ENCODE data around the gene ABHD2.

DNA sequence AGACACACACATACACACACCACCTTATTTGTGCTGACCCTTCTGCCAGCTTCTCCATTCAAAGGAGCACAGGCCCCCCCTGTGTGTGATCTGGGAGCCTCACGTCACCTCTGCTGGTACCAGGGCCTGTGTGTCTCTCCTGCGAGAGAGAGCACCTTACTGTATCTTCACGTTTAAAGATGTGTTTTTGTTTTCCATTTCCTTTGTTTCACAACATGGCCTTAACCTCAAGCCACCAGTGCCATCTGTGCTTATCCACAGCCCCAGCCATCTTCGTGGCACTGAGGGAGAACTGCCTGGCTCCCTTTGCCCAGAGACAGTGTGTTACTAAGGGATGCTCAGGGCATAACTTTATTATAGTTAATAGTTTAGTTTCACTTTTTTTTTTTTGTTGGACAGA, 52.3 kb downstream of the ABHD2 start:
- TF ChIP-seq, protein P1, sequence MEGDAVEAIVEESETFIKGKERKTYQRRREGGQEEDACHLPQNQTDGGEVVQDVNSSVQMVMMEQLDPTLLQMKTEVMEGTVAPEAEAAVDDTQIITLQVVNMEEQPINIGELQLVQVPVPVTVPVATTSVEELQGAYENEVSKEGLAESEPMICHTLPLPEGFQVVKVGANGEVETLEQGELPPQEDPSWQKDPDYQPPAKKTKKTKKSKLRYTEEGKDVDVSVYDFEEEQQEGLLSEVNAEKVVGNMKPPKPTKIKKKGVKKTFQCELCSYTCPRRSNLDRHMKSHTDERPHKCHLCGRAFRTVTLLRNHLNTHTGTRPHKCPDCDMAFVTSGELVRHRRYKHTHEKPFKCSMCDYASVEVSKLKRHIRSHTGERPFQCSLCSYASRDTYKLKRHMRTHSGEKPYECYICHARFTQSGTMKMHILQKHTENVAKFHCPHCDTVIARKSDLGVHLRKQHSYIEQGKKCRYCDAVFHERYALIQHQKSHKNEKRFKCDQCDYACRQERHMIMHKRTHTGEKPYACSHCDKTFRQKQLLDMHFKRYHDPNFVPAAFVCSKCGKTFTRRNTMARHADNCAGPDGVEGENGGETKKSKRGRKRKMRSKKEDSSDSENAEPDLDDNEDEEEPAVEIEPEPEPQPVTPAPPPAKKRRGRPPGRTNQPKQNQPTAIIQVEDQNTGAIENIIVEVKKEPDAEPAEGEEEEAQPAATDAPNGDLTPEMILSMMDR (IDR thresholded peaks at IDR 0.05; ENCODE audit: extremely low read depth in 1 of 2, insufficient read depth in 1 of 2, low read depth in 1 of 2, low read length in 2 of 2): no peak
- TF ChIP-seq, protein P2, sequence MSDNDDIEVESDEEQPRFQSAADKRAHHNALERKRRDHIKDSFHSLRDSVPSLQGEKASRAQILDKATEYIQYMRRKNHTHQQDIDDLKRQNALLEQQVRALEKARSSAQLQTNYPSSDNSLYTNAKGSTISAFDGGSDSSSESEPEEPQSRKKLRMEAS (IDR thresholded peaks at IDR 0.05; ENCODE audit: insufficient read depth, insufficient read length): no peak
- TF ChIP-seq POLR2A (IDR thresholded peaks at IDR 0.05; ENCODE audit: low read depth, low read length): no peak
- no peak for TF ChIP-seq POLR2AphosphoS5 (IDR thresholded peaks at IDR 0.05; ENCODE audit: insufficient read depth, low read depth, low read length)
- no peak for TF ChIP-seq GATA2 (IDR thresholded peaks at IDR 0.05; ENCODE audit: insufficient read depth, insufficient read length, low read depth, low read length)
- TF ChIP-seq JUN (IDR thresholded peaks at IDR 0.05; ENCODE audit: borderline replicate concordance, insufficient read depth, insufficient read length, low read depth): no peak

All from endothelial cell of umbilical vein (primary cell).